UCSD-AML1 (cell line): ENCODE results near the gene KRT84.

Source experiments
- DNase-seq: peaks from one replicate; lab custom pipeline; 2025; ENCODE audit not compliant: unreplicated experiment; lab: John Stamatoyannopoulos, UW

KRT84 gene

DNA sequence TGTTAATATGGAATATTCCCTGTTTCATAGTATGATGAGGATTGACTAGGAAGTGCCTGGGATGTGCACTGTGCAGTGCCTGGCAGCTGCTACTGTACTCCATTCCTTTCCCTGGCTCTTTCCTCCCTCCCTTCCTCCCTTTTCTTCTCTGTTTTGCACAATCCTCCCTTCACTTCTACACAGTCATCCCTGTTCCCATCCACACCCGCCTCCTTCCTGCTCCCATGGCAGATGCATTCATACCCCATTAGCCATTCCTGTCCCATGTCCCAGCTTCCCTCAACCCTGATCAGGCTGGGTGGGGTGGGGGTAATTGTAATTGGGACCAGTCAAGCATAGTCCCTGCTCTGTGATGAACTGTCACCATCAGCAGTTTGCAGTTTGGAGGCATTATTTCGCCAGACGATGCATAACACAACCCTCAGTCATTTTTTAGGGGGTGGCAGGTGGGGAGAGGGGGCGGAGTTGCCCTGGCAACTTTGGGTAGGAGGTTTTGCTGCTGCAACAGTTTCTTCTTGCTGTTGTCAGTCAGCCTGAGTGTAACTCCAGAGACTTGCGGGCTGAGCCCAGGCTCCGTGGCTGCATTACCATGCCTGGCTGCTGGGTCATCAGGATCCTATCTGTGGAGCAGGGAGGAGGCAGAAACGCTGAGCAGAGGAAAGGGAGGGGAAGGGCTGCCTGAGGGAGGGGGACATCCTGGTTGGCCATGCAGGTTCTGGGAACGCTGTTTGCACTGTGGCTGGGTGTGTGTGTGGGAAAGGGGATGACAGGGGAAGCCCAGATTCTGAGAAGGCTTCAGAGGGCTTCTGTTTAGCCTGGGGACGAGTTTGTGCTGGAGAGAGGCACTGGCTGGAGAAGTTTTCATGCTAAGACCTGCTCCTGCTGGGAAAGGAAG lies 4.1 kb upstream of the KRT84 start:
- no peak for DNase-seq

DNA sequence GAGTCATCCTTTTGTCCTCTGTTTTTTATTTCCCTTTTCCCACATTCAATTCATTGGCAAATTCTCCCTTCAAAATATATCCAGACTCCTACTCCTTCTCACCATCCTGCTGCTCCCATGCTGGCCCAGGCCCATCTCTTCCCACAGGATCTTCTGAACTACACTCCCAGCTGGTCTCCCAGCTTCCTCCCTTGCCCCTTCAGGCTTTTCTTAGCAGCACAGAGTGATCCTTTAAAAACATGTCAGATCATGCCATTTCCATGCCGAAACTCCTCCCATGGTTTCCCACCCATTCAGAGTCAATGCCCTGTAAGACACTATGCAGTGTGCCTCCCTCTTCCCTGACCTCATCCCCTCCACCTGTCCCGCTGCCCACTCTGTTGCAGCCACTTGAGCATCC lies 2.4 kb upstream of the KRT84 start:
- DNase-seq: no peak

DNA sequence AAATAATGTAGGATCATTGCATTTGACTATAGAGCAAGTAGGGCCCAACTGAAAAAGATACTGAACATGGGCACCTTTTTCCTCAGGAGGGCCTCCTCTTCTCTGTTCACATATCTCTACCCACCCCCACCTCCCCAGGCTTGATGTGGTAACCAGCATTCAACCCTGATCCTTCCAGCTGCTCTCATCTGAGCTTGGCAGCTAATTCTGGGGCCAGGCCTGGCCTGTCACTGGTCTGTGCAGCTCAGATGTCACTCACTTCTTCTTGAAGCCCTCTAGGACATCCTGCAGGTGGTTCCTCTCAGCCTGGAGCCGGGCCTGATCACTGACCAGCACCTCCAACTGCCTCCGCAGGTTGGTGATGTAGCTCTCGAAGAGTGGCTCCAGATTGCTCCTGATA lies 2.1 kb downstream of the KRT84 start:
- DNase-seq: no peak

DNA sequence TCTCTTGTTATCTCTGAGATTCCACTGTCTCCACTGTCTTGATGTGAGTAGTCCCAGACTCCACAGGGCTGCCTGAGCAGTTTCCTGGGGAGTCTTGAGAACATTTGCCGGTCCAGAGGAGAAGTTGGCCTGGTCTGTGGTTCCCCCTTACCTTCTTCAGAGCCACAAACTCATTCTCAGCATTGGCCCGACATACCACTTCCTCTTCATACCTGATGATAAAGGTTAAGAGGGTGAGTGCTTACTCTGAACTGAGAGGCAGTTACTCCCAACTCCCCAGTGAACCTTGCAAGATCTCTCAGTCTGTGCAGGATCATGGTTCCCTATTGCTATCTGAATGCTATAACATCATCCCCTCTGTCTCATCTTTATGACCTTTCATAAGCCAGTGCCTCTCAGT lies 2.6 kb downstream of the KRT84 start:
- no peak for DNase-seq

DNA sequence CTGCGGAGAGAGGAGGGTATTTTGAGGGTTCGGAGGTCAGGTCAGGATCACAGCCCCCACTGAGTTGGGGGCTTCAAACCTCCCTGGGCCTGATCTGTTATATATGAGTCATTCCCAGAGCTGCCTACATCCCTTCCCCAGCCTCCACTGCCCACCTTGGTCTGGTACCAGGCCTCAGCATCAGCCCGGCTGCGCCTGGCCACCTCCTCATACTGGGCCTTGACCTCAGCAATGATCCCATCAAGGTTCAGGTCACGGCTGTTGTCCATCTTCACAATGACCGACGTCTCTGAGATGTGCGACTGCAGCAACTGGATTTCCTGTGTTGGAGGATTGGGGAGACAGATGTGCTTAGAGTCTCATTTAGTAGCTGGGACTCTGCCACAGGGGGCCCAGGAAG lies 4.2 kb downstream of the KRT84 start:
- DNase-seq: no peak

DNA sequence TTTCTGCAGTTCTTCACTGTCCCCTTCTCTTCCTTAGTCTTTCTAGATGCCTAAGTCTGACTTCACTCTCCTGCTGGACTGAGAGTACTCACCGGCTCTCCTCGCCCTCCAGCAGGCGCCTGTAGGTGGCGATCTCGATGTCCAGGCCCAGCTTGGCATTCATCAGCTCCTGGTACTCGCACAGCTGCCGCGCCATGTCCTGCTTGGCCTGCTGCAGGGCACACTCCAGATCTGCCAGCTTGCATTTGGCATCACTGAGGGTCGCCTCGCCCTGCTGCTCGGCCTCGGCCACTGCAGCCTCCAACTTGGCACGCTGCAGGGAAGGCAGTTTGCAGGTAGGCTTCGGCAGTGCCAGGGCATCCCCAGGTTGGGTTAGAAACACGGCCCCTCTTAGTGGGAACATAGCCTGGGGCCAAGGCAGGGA lies 5.2 kb downstream of the KRT84 start:
- peak; percentile 26 for DNase-seq

DNA sequence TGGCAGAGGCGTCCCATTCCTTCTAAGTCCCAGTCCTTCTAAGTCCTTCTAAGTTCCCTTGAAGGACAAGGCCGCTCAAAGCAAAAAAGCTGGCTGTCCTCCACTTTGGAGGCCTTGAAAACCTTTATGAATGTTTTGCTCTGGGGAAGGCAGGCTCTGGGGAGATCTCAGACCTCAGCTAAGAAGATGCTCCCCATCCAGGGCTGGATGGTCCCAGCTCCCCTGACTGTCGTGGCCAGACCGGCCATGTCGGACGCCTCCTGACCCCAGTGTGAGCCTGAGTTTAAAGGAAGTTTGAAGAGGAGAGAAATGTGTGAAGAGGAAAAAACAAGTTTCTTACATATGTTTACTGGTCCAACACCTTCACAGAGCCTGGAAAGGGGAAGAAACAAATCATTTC lies 5.9 kb downstream of the KRT84 start:
- no peak for DNase-seq

DNA sequence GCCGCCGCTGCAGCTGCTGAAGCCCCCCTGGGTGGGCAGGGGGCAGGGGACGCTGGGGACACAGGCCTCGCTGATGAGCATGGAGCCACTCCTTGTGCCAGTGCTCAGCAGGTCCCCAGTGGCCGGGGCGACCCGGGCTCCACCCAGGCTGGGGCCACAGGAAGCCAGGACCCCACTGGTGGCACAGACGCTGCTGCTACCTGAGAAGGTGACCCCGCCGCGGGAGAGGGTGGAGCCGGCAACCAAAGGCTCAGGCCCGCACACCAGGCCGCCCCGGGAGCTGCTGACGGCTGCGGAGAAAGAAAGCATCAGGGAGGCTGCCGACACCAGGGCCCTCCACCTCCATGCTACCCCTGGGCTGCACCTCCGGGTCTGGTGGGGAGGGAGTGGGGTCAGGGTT lies 7.4 kb downstream of the KRT84 start:
- no peak for DNase-seq

DNA sequence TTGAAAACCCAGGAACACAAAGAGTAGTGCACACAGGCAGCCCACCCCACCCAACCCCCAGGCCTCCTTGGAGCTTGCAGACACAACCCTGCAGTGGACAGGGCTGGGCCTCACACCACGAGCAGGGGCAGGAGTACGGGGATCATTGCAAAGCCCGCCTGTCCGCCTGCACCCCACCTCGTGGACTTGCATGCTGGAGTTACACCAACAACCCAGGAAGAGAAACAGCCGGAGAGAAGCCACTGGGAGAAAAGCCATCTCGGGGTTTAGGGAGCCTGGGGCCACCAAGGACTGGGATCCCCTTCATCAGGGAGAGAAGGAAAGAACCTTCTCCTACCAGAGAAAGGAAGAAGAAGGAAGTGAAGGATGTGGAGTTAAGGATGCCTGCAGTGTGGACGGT lies 8.2 kb downstream of the KRT84 start:
- DNase-seq: no peak

DNA sequence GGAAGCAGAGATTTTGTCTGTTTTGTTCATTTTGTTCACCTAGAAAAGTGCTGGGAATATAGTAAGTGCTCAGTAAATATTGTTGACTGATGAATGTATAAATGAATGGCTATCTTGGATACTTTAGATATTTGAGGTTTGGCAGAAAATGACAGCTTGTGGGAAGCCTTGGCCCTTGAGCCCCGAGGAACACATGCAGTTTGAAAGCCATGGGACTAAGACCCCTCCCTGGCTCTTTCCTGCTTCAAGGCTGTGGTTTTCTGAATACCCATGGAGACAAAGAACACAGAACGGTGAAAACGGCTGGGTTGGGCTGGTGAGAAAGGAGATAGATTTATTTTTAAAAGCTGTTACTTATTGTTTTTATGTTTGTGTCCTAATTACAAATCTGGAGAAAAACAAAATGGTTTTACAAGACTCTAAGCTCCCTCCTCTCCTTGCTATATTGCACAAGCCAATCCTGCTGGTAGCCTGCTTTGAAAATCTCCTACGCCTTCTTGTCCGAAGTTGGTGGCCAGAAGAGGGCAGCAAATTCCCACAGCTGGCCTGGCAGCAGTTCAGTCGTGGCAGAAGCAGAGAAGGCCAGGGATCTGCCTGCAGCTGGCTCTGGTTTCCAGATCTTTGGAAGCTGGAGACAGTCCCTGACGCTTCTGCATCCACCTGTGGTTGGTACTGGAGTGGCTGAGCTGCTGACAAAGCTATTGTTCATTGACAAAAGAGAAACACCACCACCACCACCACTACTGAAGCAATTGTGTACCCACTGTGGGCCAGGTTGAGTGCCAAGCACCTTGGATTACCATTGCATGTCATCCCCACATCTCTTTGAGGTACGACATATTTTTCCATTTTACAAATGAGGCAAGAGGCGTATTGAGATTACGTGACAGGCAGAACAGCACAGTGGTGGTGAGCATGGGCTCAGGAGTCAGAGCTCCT lies 13.0 kb downstream of the KRT84 start:
- DNase-seq: peak; percentile 60

DNA sequence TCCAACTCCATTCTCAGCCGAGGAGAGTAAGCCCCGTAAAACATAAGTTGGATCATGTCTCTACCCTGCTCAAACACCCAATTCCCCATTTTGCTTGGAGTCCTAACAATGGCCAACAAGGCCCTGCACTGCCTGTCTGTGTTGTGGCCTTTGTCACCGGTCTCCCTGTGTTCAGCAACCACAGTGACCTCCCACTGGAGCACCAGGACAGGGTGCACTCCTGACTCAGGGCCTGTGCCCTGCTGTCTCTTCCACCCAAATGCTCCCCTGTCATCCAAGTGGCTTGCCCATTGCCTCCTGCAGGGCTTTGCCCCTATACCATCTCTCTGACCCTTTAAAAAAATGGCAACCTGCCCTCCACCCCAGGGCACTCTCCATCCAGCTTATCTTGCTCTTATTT lies 13.7 kb downstream of the KRT84 start:
- DNase-seq: no peak

DNA sequence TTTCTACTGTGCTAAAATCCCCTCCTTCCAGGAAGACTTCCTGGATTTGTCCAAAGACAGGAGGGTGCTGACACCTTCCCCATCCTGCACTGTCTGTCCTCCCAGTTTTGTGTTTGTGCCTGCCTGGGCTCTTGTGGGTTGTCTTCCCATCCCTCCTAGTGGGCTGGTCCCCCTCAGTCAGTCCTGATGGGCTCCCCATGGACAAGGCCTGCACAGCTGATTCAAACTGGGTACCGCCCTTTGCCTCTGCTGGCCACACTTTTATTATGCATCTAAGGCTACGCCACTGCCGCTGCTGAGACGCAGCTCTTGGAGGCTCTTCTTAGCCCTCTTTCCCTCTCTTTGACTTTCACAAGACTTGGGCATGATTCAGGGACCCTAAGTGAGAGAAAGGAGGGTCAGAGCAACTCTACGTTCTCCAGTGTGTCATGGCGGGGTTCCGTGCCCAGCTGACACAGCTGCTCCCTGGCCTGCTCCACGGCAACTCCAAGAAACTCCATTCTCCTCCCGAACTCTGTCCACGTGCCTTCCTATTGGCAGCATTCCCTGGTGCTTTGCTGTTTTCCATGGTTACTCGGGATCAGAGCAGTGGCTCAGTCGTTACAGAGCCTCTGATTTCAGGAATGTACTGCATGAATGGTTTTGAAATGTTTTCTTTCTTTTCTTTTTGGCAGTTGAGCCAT lies 14.4 kb downstream of the KRT84 start:
- no peak for DNase-seq

DNA sequence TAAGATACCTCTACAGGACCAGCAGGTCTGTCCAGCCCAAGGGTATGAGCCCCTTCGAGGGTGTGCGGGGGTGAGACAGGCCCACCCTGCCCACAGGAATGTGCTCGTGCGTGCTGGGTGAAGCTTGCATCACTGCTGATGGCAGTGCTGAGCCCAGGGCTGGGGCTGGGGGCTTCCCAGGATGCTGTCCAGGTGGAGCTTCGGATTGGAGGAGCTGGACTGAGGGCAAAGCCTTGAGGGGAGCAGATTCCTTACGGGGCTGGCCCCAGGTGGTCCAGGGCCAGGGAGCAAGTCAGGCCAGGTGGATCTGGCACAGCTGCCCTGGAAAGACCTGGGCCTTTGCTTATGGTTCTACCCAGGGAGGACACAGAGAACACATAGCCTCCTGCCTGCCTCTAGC lies 15.6 kb downstream of the KRT84 start:
- DNase-seq: no peak

DNA sequence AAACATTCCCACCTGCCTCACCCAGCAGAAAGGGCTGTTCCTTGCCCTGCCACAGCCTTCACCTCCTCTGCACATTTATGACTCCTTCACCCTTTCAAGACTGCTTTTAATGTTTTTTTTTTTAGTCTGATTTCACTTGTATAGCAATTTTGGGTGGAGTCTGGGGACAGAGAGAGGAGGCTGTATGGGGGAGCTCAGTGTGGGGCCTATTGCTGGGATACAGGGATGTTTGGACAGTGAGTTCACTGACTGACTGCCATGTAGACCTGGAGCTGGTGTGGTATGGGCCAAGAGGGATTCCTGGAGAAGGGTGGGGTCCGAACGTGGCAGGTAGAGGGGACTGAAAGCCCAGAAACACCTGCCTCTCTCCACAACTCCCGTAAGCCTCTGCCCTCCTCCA lies 16.2 kb downstream of the KRT84 start:
- no peak for DNase-seq

DNA sequence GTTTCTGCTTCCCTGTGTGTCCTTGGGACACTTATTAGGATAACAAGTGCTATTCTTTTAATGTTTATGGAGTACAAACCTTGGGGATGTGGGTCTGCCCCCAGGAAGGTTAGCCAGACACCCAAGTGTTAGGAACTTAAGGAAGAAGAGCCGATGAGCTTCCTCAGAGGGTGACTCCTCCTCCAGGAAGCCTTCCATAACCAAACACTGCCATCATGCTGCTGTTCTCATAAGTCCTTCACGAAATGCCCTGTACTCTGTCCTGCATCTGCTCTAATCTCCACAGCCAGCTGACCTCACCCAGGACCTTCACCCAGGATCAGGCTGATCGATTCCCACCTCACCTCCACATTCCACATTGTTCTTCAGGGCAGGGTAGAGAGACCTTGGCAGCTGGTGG lies 16.9 kb downstream of the KRT84 start:
- no peak for DNase-seq

DNA sequence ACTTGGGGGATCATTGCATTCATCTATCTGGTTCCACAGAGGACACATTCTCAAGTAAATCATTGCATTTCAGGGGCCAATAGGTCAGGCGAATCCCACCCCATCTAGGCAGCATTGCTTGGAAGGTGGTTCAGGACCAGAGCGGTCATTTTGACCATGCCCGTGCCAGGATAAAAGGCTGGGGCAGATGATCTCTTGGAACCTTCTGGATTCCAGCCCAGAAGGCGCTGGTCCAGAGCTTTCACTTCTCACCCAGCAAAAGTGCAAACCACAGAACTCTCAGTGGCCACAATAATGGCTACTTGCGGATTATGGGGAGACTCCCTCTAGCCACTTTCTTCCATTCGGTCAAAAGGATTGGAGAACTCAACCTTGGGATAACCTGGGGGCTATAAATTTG lies 17.6 kb downstream of the KRT84 start:
- DNase-seq: no peak

DNA sequence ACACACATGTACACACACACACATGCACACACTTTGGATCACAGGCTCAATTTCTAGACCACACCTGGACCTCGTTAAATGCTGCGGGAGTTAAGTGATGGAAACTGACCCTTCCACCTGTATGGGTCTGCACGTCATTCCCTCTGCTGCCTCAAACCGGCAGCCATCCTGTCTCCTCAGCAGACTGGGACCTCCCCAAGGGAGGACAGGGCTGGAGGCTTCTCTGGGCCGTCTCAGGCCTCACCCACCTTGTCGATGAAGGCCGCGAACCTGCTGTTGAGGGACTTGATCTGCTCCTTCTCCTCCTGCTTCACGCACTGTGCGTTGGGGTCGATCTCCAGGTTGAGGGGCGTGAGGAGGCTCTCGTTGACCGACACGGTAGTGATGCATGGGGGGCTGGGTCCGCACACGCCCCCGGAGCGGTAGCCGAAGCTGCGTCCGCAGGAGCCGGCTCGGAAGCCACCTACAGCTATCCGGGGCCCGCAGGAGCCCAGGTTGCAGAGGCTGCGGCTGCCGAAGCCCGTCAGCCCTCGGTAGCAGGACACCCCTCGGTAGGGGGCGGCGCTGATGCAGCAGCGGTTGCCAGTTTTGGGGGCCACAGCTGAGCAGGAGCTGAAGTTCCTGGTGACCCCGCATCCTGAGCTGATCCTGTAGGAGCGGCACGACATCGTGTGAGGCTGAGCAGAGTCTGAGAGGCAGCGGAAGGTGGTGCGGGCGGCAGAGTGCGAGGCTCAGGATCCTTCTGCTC lies 18.5 kb downstream of the KRT84 start, which contains the start of gene KRT85:
Gene KRT85 (minus strand): TSS at position 744 of the 748 bp plus-strand sequence. CDS start 76 bp downstream, at position 668.
- no peak for DNase-seq

DNA sequence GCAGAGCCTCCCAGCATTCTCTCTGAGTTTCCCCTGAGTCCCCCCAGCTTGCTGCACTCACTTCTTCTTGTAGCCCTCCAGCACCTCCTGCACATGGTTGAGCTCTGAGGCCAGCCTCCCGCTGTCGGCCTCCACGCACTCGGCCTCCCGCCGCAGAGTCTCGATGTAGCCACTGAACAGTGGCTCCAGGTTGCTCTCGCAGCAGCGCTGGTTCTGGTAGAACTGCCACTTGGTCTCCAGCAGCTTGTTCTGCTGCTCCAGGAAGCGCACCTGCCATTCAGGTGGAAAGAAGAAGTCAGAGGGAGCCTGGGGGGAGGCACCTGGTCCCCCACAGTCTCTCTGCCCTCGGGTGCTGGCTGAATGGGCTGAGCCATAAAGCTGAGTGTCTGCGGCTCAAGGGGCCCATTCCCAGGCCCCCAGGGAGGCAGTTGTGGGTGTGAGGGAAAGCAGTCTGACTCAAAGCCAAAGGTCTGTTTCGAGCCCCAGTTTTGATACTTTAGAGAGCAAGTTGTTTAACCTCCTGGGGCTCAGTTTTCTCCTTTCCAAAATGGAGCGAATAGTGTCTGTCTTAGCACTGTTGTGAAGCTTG lies 20.5 kb downstream of the KRT84 start:
- no peak for DNase-seq

DNA sequence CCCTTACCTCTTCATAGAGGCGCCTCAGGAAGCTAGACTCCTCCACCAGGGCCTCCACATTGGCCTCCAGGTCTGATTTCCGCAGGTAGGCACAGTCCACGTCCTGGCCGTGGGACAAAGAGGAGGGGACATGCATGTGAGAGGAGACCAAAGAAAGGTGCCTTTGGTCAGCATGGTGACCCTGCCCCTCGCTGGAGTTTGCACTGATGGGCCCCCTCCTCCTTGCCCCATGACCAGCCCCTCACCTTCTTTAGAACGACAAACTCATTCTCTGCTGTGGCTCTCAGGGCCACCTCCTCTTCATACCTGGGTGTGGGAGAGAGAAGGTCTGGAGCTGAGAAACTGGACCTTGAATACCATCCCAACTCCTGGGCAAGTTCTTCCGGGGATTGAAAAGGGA lies 21.4 kb downstream of the KRT84 start:
- DNase-seq: no peak

DNA sequence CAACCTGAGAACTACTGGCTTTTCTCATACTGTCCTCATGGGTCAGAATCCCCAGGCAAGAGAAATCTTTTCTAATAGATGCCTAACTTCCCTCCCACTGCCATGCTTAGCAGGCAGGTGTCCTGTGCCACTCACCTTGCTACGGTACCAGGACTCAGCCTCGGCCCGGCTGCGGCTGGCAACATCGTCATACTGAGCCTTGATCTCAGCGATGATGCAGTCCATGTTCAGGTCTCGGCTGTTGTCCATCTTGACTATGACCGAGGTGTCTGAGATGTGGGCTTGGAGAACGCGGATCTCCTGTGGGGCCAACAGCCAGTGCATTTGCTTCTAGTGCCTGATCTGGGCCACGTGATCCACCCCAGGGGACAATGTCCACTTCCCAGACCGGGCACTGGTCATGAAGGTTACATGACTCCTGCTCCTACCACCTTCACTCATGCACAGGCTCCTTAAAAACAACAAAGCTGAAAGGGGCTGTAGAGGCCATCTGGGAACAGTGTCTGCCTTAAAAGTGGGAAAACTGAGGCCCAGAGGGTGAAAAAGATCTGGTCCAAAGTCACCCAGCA lies 22.3 kb downstream of the KRT84 start:
- DNase-seq: no peak
